Lower leg skin (tissue), 3 donors: ENCODE data around the gene ZNF641.

ENCODE experiments used
- CTCF ChIP-seq, 3 donors: fragments of 450-650 bp; IDR thresholded peaks; one replicate each; pipeline ENCODE4 v1.5.1; 2016; ENCODE audit warnings: antibody characterized with exemption in 3 of 3, mild to moderate bottlenecking in 3 of 3, moderate library complexity in 2 of 3
- POLR2A ChIP-seq, 2 donors: fragments of 450-650 bp; IDR thresholded peaks; one replicate each; pipeline ENCODE4 v1.6.1; 2016 to 2017; ENCODE audit warnings: antibody characterized with exemption in 2 of 2, mild to moderate bottlenecking in 1 of 2, moderate library complexity in 1 of 2

GRCh38 chr12:48305190-48305589 is 45.5 kb downstream of the ZNF641 start:
- no peak for TF ChIP-seq CTCF (IDR thresholded peaks at IDR 0.05)
- no peak for TF ChIP-seq POLR2A (IDR thresholded peaks at IDR 0.05)
